ENCODE measurements around the gene LRCH1. TPM values are rescaled to one million over a fixed set of nuclear protein-coding genes. Genes with fewer than 3 reads are reported as not detected.

LRCH1 gene
- total RNA-seq, 1 experiment from 2014 or later: 5.5 TPM

GRCh38 chr13:46556418-46556779, 3.4 kb downstream of the LRCH1 start:
- no peak for DNase-seq (ENCODE audit: extremely low read depth, low read depth)

- no peak for DNase-seq (ENCODE audit: extremely low read depth, low read depth)
Observed at GRCh38 chr13:46559272-46559805, 6.4 kb downstream of the LRCH1 start.

GRCh38 chr13:46560778-46561177, 7.8 kb downstream of the LRCH1 start:
- no peak for DNase-seq (ENCODE audit: extremely low read depth, low read depth)

- no peak for DNase-seq (ENCODE audit: extremely low read depth, low read depth)
Observed at GRCh38 chr13:46561286-46561685, 8.3 kb downstream of the LRCH1 start.

- no peak for DNase-seq (ENCODE audit: extremely low read depth, low read depth)
Observed at GRCh38 chr13:46561691-46562090, 8.7 kb downstream of the LRCH1 start.

- no peak for DNase-seq (ENCODE audit: extremely low read depth, low read depth)
Observed at GRCh38 chr13:46562152-46562551, 9.2 kb downstream of the LRCH1 start.

- DNase-seq (ENCODE audit: extremely low read depth, low read depth): no peak
Observed at GRCh38 chr13:46562581-46562980, 9.6 kb downstream of the LRCH1 start.

- DNase-seq (ENCODE audit: extremely low read depth, low read depth): no peak
Observed at GRCh38 chr13:46565808-46566750, 13.1 kb downstream of the LRCH1 start.

- no peak for DNase-seq (ENCODE audit: extremely low read depth, low read depth)
Observed at GRCh38 chr13:46567671-46568070, 14.7 kb downstream of the LRCH1 start.

GRCh38 chr13:46569456-46569855, 16.5 kb downstream of the LRCH1 start:
- no peak for DNase-seq (ENCODE audit: extremely low read depth, low read depth)

- DNase-seq (ENCODE audit: extremely low read depth, low read depth): no peak
Observed at GRCh38 chr13:46570273-46570672, 17.3 kb downstream of the LRCH1 start.

GRCh38 chr13:46571189-46571908, 18.4 kb downstream of the LRCH1 start:
- no peak for DNase-seq (ENCODE audit: extremely low read depth, low read depth)

GRCh38 chr13:46571909-46572595, 19.1 kb downstream of the LRCH1 start:
- no peak for DNase-seq (ENCODE audit: extremely low read depth, low read depth)

GRCh38 chr13:46572752-46573431, 19.9 kb downstream of the LRCH1 start:
- DNase-seq (ENCODE audit: extremely low read depth, low read depth): no peak

GRCh38 chr13:46575301-46575771, 22.4 kb downstream of the LRCH1 start:
- no peak for DNase-seq (ENCODE audit: extremely low read depth, low read depth)

- no peak for DNase-seq (ENCODE audit: extremely low read depth, low read depth)
Observed at GRCh38 chr13:46575818-46576221, 22.9 kb downstream of the LRCH1 start.

GRCh38 chr13:46576762-46577161, 23.8 kb downstream of the LRCH1 start:
- no peak for DNase-seq (ENCODE audit: extremely low read depth, low read depth)

GRCh38 chr13:46577696-46578589, 25.0 kb downstream of the LRCH1 start:
- DNase-seq (ENCODE audit: extremely low read depth, low read depth): no peak

- DNase-seq (ENCODE audit: extremely low read depth, low read depth): no peak
Observed at GRCh38 chr13:46578590-46578975, 25.6 kb downstream of the LRCH1 start.
